ENCODE results near the gene KLC1. TPM values are rescaled to one million over a fixed set of nuclear protein-coding genes. Genes with fewer than 3 reads are reported as not detected.

Gene KLC1
- total RNA-seq, 2 experiments from 2014 or later: 94.8 to 101 TPM

GRCh38 chr14:103627073-103628025 lies 1.7 kb upstream of the KLC1 start:
- H3K36me3 Mint-ChIP-seq (ENCODE audit: low read depth): no peaks in the 10 kb centered on the region
- peak overlapping the region; percentile 86 for H3K4me3 Mint-ChIP-seq
- H3K27me3 Mint-ChIP-seq (ENCODE audit: low read depth): no peaks in the 10 kb centered on the region
- no peak overlapping the region for H3K27ac Mint-ChIP-seq
- DNase-seq: no peak
- H3K4me1 Mint-ChIP-seq (ENCODE audit: low read depth): peaks cover 30% of the 10 kb centered on the region
- CTCF ChIA-PET: interaction anchor here (0.8 kb wide), 1 partner anchor 53 kb away, joined by 3 read pairs; no protein-coding TSS in a partner anchor
- H3K9me3 Mint-ChIP-seq: no peaks in the 10 kb centered on the region
- intact Hi-C loops (cut with micrococcal nuclease): loop anchor here (2.0 to 10.0 kb wide), 4 partner anchors 50 to 297 kb away; partner anchors contain the start of genes BAG5, COA8, MARK3 and TDRD9

- Mint-ChIP-seq H3K36me3 (ENCODE audit: low read depth) (peaks cover 3% of the 10 kb centered on the region), H3K4me1 (ENCODE audit: low read depth) (peaks cover 36% of the 10 kb centered on the region), H3K27me3 (ENCODE audit: low read depth) (no peaks in the 10 kb centered on the region), H3K9me3 (no peaks in the 10 kb centered on the region), H3K27ac (peak overlapping the region; percentile 74), H3K4me3 (peak overlapping the region; percentile 86)
- DNase-seq: peak; percentile 54
- CTCF ChIA-PET: interaction anchor here (1.0 kb wide), 1 partner anchor 21 kb away, joined by 3 read pairs; no protein-coding TSS in a partner anchor
- intact Hi-C loops (cut with micrococcal nuclease): loop anchor here (2.0 to 10.0 kb wide), 4 partner anchors 49 to 297 kb away; partner anchors contain the start of genes BAG5, COA8, MARK3 and TDRD9
Measured at GRCh38 chr14:103628221-103628683, 759 bp upstream of the KLC1 start.

- H3K4me1 Mint-ChIP-seq (ENCODE audit: low read depth): peaks cover 42% of the 10 kb centered on the region
- H3K4me3 Mint-ChIP-seq: peak overlapping the region; percentile 86
- peak; percentile 69 for DNase-seq
Measured at GRCh38 chr14:103629503-103630121, 601 bp downstream of the KLC1 start.

GRCh38 chr14:103630364-103631108 lies 1.5 kb downstream of the KLC1 start:
- Mint-ChIP-seq H3K27me3 (ENCODE audit: low read depth) (no peaks in the 10 kb centered on the region), H3K4me1 (ENCODE audit: low read depth) (peaks cover 41% of the 10 kb centered on the region), H3K4me3 (peak overlapping the region; percentile 86), H3K27ac (peak overlapping the region; percentile 50), H3K9me3 (no peaks in the 10 kb centered on the region), H3K36me3 (ENCODE audit: low read depth) (peaks cover 3% of the 10 kb centered on the region)
- intact Hi-C loops (cut with micrococcal nuclease): no loop called here
- CTCF ChIA-PET: no interaction called here
- no peak for DNase-seq

More at GRCh38 chr14:103629503-103630121, 601 bp downstream of the KLC1 start:
- Mint-ChIP-seq H3K36me3 (ENCODE audit: low read depth) (peaks cover 3% of the 10 kb centered on the region), H3K9me3 (no peaks in the 10 kb centered on the region), H3K27ac (peak overlapping the region; percentile 50), H3K27me3 (ENCODE audit: low read depth) (no peaks in the 10 kb centered on the region)
- CTCF ChIA-PET: interaction anchor here (1.0 kb wide), 1 partner anchor 22 kb away, joined by 3 read pairs; no protein-coding TSS in a partner anchor
- intact Hi-C loops (cut with micrococcal nuclease): loop anchor here (1.0 to 10.0 kb wide), 5 partner anchors 48 to 295 kb away; partner anchors contain the start of genes BAG5, COA8, MARK3 and TDRD9

- H3K4me3 Mint-ChIP-seq: no peak overlapping the region
- intact Hi-C loops (cut with micrococcal nuclease): no loop called here
- H3K9me3 Mint-ChIP-seq: no peaks in the 10 kb centered on the region
- peak overlapping the region; percentile 22 for H3K27ac Mint-ChIP-seq
- no peaks in the 10 kb centered on the region for H3K27me3 Mint-ChIP-seq (ENCODE audit: low read depth)
- CTCF ChIA-PET: interaction anchor here (0.6 kb wide), 1 partner anchor 31 kb away, joined by 4 read pairs; no protein-coding TSS in a partner anchor
- H3K36me3 Mint-ChIP-seq (ENCODE audit: low read depth): peaks cover 12% of the 10 kb centered on the region
- H3K4me1 Mint-ChIP-seq (ENCODE audit: low read depth): peaks cover 57% of the 10 kb centered on the region
- DNase-seq: no peak
Measured at GRCh38 chr14:103633391-103633790, 4.4 kb downstream of the KLC1 start.

- DNase-seq: no peak
- CTCF ChIA-PET: no interaction called here
- no peak overlapping the region for H3K27ac Mint-ChIP-seq
- H3K27me3 Mint-ChIP-seq (ENCODE audit: low read depth): no peaks in the 10 kb centered on the region
- H3K4me3 Mint-ChIP-seq: no peak overlapping the region
- no peaks in the 10 kb centered on the region for H3K9me3 Mint-ChIP-seq
- peaks cover 12% of the 10 kb centered on the region for H3K36me3 Mint-ChIP-seq (ENCODE audit: low read depth)
- peaks cover 61% of the 10 kb centered on the region for H3K4me1 Mint-ChIP-seq (ENCODE audit: low read depth)
- intact Hi-C loops (cut with micrococcal nuclease): no loop called here
Measured at GRCh38 chr14:103634156-103634555, 5.1 kb downstream of the KLC1 start.

- no peaks in the 10 kb centered on the region for H3K9me3 Mint-ChIP-seq
- DNase-seq: no peak
- H3K27ac Mint-ChIP-seq: no peak overlapping the region
- CTCF ChIA-PET: no interaction called here
- H3K27me3 Mint-ChIP-seq (ENCODE audit: low read depth): no peaks in the 10 kb centered on the region
- peaks cover 9% of the 10 kb centered on the region for H3K36me3 Mint-ChIP-seq (ENCODE audit: low read depth)
- intact Hi-C loops (cut with micrococcal nuclease): no loop called here
- no peak overlapping the region for H3K4me3 Mint-ChIP-seq
- H3K4me1 Mint-ChIP-seq (ENCODE audit: low read depth): peaks cover 52% of the 10 kb centered on the region
Measured at GRCh38 chr14:103638594-103638993, 9.6 kb downstream of the KLC1 start.

- no peaks in the 10 kb centered on the region for H3K9me3 Mint-ChIP-seq
- H3K27me3 Mint-ChIP-seq (ENCODE audit: low read depth): no peaks in the 10 kb centered on the region
- no peak for DNase-seq
- H3K4me1 Mint-ChIP-seq (ENCODE audit: low read depth): peaks cover 44% of the 10 kb centered on the region
- peaks cover 7% of the 10 kb centered on the region for H3K36me3 Mint-ChIP-seq (ENCODE audit: low read depth)
- intact Hi-C loops (cut with micrococcal nuclease): no loop called here
- CTCF ChIA-PET: no interaction called here
- no peak overlapping the region for H3K4me3 Mint-ChIP-seq
- H3K27ac Mint-ChIP-seq: no peak overlapping the region
Measured at GRCh38 chr14:103641161-103641560, 12.2 kb downstream of the KLC1 start.

GRCh38 chr14:103646189-103646588 lies 17.2 kb downstream of the KLC1 start:
- CTCF ChIA-PET: no interaction called here
- H3K27me3 Mint-ChIP-seq (ENCODE audit: low read depth): no peaks in the 10 kb centered on the region
- intact Hi-C loops (cut with micrococcal nuclease): no loop called here
- no peak overlapping the region for H3K4me3 Mint-ChIP-seq
- H3K27ac Mint-ChIP-seq: no peak overlapping the region
- no peaks in the 10 kb centered on the region for H3K9me3 Mint-ChIP-seq
- peaks cover 24% of the 10 kb centered on the region for H3K4me1 Mint-ChIP-seq (ENCODE audit: low read depth)
- DNase-seq: no peak
- H3K36me3 Mint-ChIP-seq (ENCODE audit: low read depth): no peaks in the 10 kb centered on the region

GRCh38 chr14:103649001-103649400 lies 20.0 kb downstream of the KLC1 start:
- no peaks in the 10 kb centered on the region for H3K9me3 Mint-ChIP-seq
- peaks cover 1% of the 10 kb centered on the region for H3K36me3 Mint-ChIP-seq (ENCODE audit: low read depth)
- intact Hi-C loops (cut with micrococcal nuclease): no loop called here
- H3K4me1 Mint-ChIP-seq (ENCODE audit: low read depth): peaks cover 19% of the 10 kb centered on the region
- H3K27me3 Mint-ChIP-seq (ENCODE audit: low read depth): no peaks in the 10 kb centered on the region
- CTCF ChIA-PET: interaction anchor here (0.6 to 0.7 kb wide), 2 partner anchors 69 to 474 kb away, joined by 3 read pairs; no protein-coding TSS in a partner anchor
- no peak overlapping the region for H3K4me3 Mint-ChIP-seq
- no peak for DNase-seq
- H3K27ac Mint-ChIP-seq: no peak overlapping the region

GRCh38 chr14:103650213-103650612 lies 21.2 kb downstream of the KLC1 start:
- CTCF ChIA-PET: interaction anchor here (0.6 kb wide), 1 partner anchor 50 kb away, joined by 4 read pairs; no protein-coding TSS in a partner anchor

More at GRCh38 chr14:103650213-103650612, 21.2 kb downstream of the KLC1 start:
- Mint-ChIP-seq H3K4me3 (no peak overlapping the region), H3K9me3 (no peaks in the 10 kb centered on the region), H3K4me1 (ENCODE audit: low read depth) (peaks cover 14% of the 10 kb centered on the region), H3K27ac (no peak overlapping the region), H3K27me3 (ENCODE audit: low read depth) (no peaks in the 10 kb centered on the region), H3K36me3 (ENCODE audit: low read depth) (peaks cover 7% of the 10 kb centered on the region)
- intact Hi-C loops (cut with micrococcal nuclease): no loop called here
- DNase-seq: no peak

Data from activated naive CD4-positive, alpha-beta T cell treated with anti-CD3 and anti-CD28 coated beads for 36 hours (primary cell).